HG03045 (cell line): Measurements from ENCODE around the gene OR10C1.
"Not testable (repeated sequence)": the region's sequence is repeated elsewhere in the genome, so short reads cannot be mapped to it uniquely, and the experiment has no call there.

Experiments
- ATAC-seq: cut with Tn5 transposase; IDR thresholded peaks from one replicate; pipeline ENCODE4 v1.9.1; 2021; ENCODE audit warnings: mild to moderate bottlenecking, moderate library complexity; ENCODE audit not compliant: unreplicated experiment

The OR10C1 gene, protein sequence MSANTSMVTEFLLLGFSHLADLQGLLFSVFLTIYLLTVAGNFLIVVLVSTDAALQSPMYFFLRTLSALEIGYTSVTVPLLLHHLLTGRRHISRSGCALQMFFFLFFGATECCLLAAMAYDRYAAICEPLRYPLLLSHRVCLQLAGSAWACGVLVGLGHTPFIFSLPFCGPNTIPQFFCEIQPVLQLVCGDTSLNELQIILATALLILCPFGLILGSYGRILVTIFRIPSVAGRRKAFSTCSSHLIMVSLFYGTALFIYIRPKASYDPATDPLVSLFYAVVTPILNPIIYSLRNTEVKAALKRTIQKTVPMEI

DNA sequence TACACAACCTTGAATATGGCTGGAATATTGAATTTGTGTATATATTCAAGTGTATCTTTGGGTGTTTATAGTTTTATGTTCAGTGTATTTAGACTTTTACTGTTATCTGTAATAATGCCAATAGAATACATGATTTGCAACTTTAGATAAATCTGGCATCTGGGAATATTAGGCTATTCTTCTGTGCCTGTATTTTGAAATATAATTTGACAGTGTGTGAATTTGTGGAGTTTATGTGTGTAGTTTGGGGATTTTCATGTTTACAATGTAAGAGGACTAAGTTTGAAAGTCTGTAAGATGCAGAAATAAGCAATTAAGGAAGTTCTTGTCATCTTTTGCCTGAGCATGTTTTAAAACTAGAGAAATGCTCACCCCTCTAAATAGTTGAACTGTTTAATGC lies at the start of gene OR10C1:
Gene OR10C1 (plus strand): TSS at position 301 of the 400 bp plus-strand sequence. CDS start 710 bp downstream, outside the sequence.
- no peak for ATAC-seq

DNA sequence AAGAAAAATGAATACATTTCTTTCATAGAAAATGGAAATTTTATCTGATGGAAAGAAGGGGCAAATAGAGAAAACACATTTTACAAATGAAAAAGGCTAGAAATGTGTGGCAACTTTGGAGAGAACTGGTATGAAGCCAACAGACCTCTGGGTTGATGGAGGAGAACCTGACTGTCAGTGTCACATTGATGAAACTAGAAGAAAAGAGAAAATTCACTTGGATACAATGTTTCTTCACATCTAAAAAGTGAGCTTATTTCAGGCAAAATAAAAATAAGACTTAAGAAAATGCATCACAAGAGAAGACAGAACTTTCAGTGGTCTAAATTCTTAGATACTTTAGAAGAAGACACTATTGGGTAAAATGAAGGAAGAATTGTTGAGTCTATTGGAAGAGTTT lies 43.8 kb upstream of the OR10C1 start, which contains the start of gene OR12D2:
Gene OR12D2 (plus strand): TSS at position 301 of the 400 bp plus-strand sequence. CDS start 1,069 bp downstream, outside the sequence.
- ATAC-seq = no peak

DNA sequence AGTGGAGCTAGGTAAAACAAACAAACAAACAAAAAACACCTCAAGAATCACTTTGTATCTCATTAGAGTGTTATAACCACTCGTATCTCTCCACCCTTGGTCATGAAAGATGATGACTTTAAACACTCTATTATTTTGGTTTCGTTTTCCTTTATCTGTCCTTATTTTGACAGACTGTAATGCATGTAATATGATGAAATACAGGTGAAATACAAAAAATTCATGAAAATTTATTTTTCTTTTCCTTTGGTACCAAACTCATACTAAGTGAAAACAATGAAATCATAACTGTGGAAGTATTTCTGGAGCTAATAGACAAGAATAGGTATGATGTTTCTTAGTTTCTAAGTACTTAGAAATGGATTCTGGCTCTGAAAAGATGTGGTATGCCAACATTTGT lies 39.6 kb upstream of the OR10C1 start:
- ATAC-seq = no peak

DNA sequence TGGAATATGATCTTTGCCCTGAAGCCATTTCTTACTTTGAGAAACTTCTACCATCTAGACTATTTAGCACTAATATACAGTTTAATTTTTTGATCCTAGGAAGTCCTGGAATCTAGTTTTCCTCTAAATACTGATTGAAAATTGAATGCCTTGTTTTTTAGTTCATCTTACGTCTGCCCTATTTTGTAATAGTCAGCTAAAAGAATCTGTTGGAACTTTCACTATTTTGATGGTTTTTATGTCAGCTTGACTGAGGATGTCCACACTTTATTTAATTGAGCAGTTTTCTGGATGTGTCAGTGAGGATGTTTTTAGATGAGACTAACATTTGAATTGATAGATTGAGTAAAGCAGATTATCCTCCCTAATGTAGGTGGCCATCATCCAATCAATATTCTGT lies 35.3 kb upstream of the OR10C1 start:
- ATAC-seq = no peak

DNA sequence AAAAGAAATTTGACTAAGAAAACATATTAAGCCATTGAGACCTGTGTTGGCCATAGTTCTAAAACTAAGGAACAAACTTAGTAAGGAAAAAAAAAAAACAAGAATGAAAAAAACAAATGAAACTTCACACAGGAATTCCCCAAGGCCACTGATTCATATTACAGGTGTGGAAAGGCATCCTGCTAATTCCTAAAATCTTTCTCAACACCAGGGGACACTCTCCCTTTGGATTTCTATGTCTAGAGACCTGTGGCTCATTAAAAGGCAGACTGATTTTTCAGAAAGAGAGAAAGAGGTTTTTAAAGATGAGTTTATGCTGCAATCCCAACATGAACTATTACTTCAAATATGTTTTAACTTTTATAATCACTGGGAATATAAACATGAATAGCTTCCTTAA lies 24.5 kb upstream of the OR10C1 start, which contains the start of gene OR12D1:
Gene OR12D1 (plus strand): TSS at position 341 of the 400 bp plus-strand sequence.
- no peak for ATAC-seq

DNA sequence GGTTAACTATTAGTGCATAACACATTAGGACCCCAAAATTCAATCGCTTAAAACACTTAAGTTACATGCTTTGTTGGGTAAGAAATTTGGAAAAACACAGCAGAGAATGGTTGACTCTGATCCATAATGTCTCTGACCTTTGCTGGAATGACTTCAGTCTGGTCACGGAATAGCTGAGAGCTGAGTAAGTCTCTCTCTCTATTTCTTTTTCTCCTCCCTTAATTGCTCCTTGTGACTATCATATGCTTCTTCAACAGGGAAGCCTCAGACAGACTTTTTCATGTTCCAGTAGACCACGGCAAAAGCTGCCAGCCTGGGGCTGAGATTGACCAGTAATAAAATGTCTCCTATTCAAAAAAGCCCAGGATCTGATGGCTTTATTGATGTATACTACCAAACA lies 19.6 kb upstream of the OR10C1 start:
- ATAC-seq = no peak

DNA sequence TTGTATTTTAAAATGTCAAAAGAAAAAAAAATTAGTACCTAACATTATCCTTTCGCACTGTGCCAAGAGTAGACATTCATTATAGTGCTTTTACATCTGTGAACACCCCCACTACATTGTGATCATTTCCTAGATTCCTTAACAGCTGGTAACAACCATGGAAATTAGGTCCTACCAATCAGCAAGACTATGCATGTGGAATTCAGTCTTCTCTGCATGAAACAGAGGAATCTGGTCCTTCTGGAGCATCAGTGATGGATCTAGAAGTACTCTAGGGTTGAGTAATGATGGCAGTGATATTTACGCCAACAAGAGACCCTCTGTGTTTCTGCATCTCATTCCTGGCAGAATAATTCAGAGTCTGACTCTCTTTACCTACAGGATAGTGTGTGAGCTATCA lies 14.9 kb upstream of the OR10C1 start:
- ATAC-seq = no peak

DNA sequence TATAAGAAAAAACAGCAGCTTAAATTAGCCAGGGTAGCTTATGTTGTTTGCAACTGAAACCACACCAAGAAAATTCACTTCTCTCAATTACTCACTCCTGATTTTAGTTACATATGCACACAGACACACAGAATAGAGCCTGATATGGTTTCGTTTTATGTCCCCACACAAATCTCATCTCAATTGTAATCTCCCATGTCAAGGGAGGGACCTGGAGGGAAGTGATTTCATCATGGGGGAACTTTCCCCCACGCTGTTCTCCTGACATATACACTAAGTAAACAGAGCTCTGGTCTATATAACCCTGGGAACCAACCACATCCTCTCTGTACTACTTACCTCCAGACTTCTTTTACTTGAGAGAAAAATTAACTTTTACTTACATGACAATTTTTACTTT lies 14.5 kb upstream of the OR10C1 start:
- ATAC-seq = no peak

DNA sequence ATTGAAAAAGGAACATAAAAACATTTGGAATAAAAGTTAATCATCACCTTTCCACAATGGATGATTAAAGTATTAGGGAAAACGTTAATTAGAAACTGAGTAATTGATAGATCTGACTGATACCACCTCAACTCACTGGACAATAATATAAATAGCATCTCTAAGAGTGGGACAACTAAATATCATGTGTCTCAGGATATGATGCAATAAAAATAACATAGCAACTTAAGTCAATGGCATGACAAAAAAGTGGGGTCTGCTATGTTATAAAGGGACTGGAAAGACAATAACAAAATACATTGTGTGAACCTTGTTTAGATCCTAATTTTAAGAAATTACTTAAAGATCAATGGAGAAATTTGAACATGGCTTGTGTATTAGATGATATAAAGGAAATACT lies 14.0 kb upstream of the OR10C1 start:
- no peak for ATAC-seq

DNA sequence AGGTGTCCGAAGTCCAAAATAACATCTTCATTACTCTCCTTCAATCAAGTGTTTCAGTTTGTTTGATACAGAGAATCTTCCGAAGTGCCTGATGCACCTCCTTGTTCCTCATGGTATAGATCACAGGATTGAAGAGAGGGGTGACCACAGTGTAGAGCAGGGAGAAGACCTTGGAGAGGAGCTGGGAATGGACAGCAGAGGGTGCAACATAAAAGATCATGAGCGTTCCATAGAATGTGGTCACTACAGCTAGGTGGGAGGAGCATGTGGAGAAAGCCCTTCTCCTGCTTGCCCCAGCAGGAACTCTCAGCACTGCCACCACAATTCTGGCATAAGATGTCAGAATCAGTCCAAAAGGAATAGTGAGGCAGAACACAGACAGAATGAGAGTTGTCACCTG lies 12.5 kb upstream of the OR10C1 start:
- no peak for ATAC-seq

DNA sequence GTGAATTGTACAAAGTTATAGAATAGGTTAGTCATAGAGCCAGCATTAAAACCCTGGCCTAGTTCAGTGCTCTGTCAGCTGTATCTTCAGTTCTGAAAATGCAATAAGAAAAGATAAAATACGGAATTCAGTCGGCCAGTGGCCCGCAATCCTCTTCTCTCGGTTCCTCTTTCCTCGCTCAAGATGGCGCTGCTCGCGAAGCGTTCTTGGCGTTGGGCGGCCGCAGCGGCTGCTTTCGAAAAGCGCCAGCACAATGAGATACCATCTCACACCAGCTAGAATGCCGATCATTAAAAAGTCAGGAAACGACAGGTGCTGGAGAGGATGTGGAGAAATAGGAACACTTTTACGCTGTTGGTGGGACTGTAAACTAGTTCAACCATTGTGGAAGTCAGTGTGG lies 2.4 kb upstream of the OR10C1 start:
- ATAC-seq = not testable (repeated sequence)

DNA sequence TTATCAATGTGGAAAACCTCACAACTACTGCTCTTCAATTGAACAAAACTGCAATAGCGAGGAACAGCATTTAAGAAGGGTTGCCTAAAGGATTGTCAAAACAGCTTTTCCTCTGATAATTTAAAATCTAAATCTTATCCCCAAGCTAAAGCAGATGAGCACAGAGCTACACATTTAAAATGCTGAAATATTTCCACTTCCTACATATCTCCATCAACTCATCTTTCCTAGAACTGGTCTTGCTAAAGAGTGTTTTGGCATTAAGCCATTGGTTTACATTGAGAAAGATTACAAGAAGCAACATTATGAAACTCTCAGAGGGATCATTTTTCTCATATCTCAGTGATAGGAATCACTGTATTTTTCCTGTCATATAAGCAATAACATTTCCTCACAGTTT lies 3.6 kb downstream of the OR10C1 start:
- no peak for ATAC-seq

DNA sequence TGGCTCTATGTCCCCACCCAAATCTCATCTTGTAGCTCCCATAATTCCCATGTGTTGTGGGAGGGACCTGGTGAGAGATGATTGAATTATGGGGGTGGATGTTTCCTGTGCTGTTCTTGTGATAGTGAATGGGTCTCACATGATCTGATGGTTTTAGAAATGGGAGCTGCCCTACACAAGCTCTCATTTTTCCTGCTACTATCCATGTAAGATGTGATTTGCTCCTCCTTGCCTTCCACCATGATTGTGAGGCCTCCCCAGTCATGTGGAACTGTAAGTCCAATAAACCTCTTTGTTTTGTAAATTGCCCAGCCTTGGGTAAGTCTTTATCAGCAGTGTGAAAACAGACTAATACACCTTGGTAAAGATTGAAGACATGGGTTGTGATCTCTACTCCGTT lies 4.9 kb downstream of the OR10C1 start:
- ATAC-seq = not testable (repeated sequence)

DNA sequence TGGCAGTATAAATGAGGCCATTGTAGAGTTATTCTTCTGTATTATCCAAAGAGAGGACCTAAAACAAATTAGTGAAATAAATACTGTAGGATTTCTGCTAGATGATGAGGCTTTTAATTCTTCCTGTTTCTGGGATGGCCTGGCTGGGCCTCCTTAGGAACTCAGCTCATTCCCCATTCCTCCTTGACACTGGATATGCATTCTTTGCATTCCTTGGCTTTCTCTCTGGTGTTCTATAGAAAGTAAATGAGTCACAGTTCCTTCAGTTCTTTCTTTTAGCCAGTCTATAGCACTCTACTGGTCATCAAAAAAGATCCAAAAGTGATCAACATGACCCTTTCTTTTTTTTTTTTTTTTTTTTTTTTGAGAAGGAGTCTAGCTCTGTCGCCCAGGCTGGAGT lies 8.6 kb downstream of the OR10C1 start:
- no peak for ATAC-seq

DNA sequence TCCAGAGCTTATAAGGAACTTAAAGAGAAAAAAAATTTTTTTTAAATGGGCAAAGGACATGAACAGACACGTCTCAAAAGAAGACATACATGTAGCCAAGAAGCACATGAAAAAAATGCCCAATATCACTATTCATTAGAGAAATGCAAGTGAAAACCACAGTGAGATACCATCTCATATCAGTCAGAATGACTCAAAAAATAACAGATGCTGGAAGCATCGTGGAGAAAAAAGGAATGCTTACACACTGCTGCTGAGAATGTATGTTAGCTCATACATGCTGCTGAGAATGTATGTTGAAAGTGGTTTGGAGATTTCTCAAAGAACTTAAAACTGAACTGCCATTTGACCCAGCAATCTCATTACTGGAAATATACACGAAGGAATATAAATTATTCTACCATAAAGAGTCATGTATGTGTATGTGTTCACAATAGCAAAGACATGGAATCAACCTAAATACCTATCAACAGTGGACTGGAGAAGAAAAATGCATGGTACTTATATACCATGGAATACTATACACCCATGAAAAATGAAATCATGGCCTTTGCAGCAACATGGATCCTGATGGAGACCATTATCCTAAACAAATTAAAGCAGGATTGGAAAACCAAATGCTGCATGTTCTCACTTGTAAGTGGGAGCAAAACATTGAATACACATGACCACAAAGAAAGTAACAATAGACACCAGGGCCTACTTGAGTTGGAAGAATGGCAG lies 12.5 kb downstream of the OR10C1 start:
- ATAC-seq = no peak

DNA sequence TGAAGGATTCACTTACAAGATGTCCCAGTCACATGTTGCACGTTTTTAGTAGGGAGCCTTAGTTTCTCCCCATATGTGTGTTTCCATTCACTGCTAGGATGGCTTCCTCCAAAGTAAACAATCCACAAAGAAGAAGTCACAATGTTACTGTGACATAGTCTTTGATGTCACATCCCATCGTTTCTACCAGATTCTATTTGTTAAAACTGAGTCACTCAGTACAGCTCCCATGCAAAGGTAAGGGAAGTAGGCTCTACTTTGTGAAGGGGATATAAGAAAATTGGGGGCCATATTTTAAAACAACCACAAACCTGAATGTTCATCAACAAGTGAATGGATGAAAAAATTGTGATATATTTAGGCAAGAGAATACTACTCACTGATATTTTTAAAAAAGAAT lies 17.9 kb downstream of the OR10C1 start, which contains the start of the genes OR11A1 and OR2H1:
Gene OR11A1 (minus strand): TSS at position 101 of the 400 bp plus-strand sequence. CDS start 29,430 bp downstream, outside the sequence.
Gene OR2H1 (plus strand): TSS at position 185 of the 400 bp plus-strand sequence. CDS start 4,615 bp downstream, outside the sequence.
- no peak for ATAC-seq

DNA sequence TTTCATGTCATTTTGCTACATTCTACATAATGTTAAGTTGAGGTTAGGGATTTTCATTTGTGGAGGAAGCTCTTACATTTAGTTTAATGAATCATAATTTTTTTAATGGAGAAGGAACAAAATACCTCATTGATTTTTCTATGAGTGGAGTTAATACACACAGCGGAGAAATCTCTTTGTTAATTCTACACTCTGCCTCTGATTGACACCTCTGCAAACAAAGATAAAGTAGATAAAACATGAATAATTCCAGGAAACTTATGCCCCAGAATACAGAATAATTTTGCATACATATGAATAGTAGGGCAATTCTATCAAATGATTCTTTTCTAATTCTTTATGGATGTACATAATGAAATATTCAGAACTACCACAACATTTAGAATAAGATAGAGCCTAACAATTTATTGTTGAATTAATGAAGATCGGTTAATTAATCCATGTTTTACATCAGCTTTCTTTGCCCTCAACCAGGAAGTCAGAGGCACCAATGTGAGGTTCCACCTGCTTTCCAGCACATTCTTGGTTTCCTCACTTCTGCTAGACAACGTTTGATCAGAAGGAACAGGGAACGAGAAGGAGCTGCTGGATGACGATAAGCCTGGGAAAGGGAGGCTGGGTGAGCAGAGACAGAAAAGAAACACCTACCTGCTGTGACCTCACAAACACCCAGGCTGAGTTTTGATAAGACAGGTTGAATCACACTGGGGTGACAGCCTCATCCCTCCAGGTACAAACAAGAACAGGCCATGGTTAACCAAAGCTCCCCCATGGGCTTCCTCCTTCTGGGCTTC lies 22.1 kb downstream of the OR10C1 start:
- ATAC-seq = no peak

DNA sequence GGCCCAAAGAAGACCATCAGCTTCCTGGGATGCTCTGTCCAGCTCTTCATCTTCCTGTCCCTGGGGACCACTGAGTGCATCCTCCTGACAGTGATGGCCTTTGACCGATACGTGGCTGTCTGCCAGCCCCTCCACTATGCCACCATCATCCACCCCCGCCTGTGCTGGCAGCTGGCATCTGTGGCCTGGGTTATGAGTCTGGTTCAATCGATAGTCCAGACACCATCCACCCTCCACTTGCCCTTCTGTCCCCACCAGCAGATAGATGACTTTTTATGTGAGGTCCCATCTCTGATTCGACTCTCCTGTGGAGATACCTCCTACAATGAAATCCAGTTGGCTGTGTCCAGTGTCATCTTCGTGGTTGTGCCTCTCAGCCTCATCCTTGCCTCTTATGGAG lies 22.9 kb downstream of the OR10C1 start:
- no peak for ATAC-seq

DNA sequence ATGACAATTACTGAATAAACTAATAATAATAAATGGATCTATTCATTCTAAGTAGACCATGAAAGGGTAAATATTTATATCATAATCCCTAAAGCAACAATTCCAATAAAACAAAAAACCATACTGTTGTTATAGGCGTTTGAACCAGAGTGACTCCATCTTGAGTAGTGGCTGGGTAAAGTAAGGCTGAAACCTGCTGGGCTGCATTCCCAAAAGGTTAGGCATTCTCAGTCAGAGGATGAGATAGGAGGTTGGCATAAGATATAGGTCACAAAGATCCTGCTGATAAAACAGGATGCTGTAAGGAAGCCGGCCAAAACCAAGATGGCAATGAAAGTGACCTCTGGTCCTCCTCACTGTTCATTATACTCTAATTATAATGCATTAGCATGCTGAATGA lies 26.2 kb downstream of the OR10C1 start:
- no peak for ATAC-seq

DNA sequence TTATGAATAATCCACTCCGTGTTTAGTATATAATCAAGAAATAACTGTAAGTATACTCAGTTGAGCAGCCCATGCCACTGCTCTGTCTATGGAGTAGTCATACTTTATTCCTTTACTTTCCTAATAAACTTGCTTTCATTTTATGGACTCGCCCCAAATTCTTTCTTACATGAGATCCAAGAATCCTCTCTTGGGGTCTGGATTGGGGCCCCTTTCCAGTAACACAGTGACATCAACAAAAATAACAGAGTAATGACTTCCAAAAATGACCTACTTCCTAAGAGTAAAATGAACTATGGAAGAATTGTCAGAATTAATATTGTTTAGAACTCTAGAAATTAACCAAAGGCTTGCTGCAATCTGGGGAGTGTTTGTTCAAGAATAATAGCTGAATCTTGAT lies 26.7 kb downstream of the OR10C1 start:
- ATAC-seq = no peak

DNA sequence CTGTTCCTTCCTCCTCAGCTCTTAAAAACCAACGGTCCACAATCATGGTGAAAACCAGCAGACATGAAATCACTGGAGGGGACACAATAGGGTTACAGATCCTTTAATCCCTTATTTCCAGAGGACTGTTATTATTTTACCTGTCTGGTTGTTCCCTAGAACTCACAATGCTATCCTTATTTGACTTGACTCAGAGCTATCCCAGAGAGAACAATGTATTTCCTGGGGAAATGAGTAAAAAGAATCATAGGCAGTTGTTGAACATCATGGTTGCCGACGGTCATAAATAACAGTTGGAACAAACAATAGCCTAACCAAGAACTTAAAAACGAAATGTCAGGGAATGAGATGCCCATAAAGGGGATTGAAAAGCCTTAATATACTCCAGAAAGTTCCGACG lies 27.1 kb downstream of the OR10C1 start:
- no peak for ATAC-seq
